ENCODE measurements around the gene PRKCA. TPM values are rescaled to one million over a fixed set of nuclear protein-coding genes. Genes with fewer than 3 reads are reported as not detected.

Gene PRKCA
- total RNA-seq, 4 donors from 2014 or later = 9.6 to 15.5 (median 11.1) TPM

GRCh38 chr17:66335797-66336196 is 33.4 kb downstream of the PRKCA start:
- TF ChIP-seq CTCF (IDR thresholded peaks at IDR 0.05) = no peak
- no peak for TF ChIP-seq POLR2A (IDR thresholded peaks at IDR 0.05)
- DNase-seq (ENCODE audit: low spot score in 2 of 2) = no peak
- H3K4me3 ChIP-seq (ENCODE audit: low read depth, poor library complexity, severe bottlenecking) = no peak overlapping the region
- intact Hi-C loops (cut with DNase I; ENCODE audit: low total_unique reads) = no loop called here
- WGBS, 2 donors = 59 to 72% methylated on average over 1 of the region's 1 CpG

GRCh38 chr17:66337268-66337667 is 34.9 kb downstream of the PRKCA start:
- no peak for TF ChIP-seq POLR2A (IDR thresholded peaks at IDR 0.05)
- no peak for TF ChIP-seq CTCF (IDR thresholded peaks at IDR 0.05)
- 89 to 92% methylated on average over 6 of the region's 6 CpGs for WGBS, 2 donors
- no peak for DNase-seq (ENCODE audit: low spot score in 2 of 2)
- no peak overlapping the region for H3K4me3 ChIP-seq (ENCODE audit: low read depth, poor library complexity, severe bottlenecking)
- intact Hi-C loops (cut with DNase I; ENCODE audit: low total_unique reads) = no loop called here

- no peak overlapping the region for H3K4me3 ChIP-seq (ENCODE audit: low read depth, poor library complexity, severe bottlenecking)
- TF ChIP-seq CTCF (IDR thresholded peaks at IDR 0.05) = no peak
- no peak for TF ChIP-seq POLR2A (IDR thresholded peaks at IDR 0.05)
- 75 to 80% methylated on average over 6 of the region's 6 CpGs for WGBS, 2 donors
- intact Hi-C loops (cut with DNase I; ENCODE audit: low total_unique reads) = no loop called here
- no peak for DNase-seq (ENCODE audit: low spot score in 2 of 2)
These were observed 35.6 kb downstream of the PRKCA start for GRCh38 chr17:66337866-66338485.

GRCh38 chr17:66338937-66339336 is 36.5 kb downstream of the PRKCA start:
- no peak overlapping the region for H3K4me3 ChIP-seq (ENCODE audit: low read depth, poor library complexity, severe bottlenecking)
- DNase-seq (ENCODE audit: low spot score in 2 of 2) = no peak
- WGBS, 2 donors = 93% methylated on average over 4 of the region's 4 CpGs
- TF ChIP-seq CTCF (IDR thresholded peaks at IDR 0.05) = no peak
- TF ChIP-seq POLR2A (IDR thresholded peaks at IDR 0.05) = no peak
- intact Hi-C loops (cut with DNase I; ENCODE audit: low total_unique reads) = no loop called here

GRCh38 chr17:66339561-66339960 is 37.1 kb downstream of the PRKCA start:
- no peak for DNase-seq (ENCODE audit: low spot score in 2 of 2)
- WGBS, 2 donors = 73 to 78% methylated on average over 1 of the region's 1 CpG
- H3K4me3 ChIP-seq (ENCODE audit: low read depth, poor library complexity, severe bottlenecking) = no peak overlapping the region
- no peak for TF ChIP-seq CTCF (IDR thresholded peaks at IDR 0.05)
- TF ChIP-seq POLR2A (IDR thresholded peaks at IDR 0.05) = no peak
- intact Hi-C loops (cut with DNase I; ENCODE audit: low total_unique reads) = no loop called here

GRCh38 chr17:66340720-66341119 is 38.3 kb downstream of the PRKCA start:
- WGBS, 2 donors = 70 to 74% methylated on average over 2 of the region's 2 CpGs
- no peak overlapping the region for H3K4me3 ChIP-seq (ENCODE audit: low read depth, poor library complexity, severe bottlenecking)
- intact Hi-C loops (cut with DNase I; ENCODE audit: low total_unique reads) = no loop called here
- no peak for DNase-seq (ENCODE audit: low spot score in 2 of 2)
- TF ChIP-seq CTCF (IDR thresholded peaks at IDR 0.05) (no peak), POLR2A (IDR thresholded peaks at IDR 0.05) (no peak)
